T-helper 22 cell (primary cell): ENCODE results near the gene KCTD17.

Source experiments
- DNase-seq: peaks from one replicate; pipeline ENCODE4 v3.0.0-alpha.2; 2020; ENCODE audit warnings: low read depth

Gene KCTD17

DNA sequence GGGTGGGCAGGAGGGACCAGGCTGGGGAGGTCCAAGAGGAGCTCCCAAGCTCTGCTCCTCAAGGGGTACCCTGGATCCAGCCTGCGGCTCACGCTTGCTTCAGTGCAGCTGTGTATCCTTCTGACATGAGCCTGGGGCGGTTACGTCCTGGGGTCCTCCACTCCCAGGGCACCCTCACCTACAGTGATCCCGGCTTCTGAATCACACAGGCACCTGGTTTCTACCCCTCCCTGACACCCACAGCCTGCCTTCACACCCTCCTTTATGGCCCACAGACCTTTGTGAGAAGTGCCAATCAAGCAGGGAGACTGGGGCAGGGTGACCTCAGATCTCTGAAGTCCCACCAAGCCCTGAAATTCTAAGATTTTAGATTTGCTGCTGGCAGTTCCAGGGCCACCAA lies 30.5 kb upstream of the KCTD17 start:
- DNase-seq, result no peak

DNA sequence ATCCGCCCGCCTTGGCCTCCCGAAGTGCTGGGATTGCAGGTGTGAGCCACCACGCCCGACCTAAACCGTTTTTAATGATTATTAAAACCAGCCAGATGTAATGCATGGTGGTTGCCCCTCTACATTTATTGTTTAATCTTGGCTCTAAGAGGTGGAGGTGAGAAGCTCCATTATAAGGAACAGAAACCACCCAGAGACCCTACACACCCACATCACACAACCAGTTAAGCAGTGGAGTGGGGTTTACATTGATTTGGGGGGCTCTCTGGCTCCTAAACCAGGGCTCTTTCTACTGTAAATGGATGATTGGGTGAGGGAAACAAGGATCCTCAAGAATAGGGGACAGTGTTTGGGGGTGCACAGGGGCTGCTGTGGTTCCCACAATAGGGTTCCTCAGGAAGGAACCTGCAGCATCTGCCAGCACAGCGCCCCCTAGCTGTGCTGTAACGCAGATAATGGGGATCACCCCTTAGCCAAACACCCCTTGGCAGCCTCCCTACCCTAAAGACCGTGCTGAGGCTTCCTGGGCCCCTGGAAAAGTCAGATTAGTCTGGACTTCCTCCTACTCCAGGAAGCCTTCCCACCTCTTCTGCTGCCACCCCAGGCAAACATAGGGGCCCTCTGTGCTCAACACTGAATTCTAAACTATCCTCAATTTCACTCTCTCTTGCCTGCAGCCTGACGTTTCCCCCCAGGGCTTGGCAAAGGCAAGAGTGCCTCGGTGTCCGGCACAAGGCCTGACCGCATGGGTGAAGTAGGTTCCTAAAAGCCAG lies 29.6 kb upstream of the KCTD17 start:
- peak; percentile 26 for DNase-seq

DNA sequence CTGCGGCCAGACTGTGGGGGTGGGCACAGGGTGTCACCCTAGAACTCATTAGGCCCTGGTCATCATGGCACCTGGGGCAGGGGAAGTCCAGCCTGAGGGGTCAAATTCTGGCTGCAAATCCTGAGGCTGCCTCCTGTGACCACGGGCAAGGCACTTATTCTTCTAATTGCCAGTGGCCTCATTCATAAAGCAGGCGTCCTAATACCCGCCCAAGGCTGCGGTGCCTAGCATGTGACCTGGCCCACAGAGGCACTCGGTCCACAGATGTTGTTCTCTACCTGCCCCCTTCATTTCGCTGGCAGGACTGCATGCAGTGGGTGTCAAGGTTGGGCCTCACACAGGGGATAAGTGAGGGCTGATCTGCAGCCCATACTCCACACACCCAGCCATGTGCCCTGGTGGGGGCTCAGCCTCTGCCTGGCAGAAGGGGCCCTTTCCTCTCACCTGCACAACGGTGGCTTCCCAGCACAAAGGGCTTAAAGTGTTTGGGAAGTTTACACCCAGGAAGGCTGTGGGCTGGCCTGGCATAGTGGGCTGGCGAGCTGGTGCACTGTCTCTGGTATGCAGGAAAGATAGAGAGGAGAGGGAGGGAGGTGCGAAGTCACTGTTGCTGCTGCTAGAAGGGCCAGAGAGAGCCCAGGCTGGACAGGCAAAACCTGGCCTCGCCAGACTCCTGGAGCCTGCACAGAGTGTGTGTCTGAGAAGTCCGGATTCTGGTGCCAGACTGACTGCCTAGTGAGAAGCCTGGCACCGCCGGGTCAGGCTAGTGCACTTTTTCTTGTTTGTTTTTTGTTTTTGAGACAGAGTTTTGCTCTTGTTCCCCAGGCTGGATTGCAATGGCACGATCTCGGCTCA lies 28.8 kb upstream of the KCTD17 start:
- DNase-seq, result no peak

GRCh38 chr22:37023743-37024338 lies 27.7 kb upstream of the KCTD17 start:
- DNase-seq, result no peak

DNA sequence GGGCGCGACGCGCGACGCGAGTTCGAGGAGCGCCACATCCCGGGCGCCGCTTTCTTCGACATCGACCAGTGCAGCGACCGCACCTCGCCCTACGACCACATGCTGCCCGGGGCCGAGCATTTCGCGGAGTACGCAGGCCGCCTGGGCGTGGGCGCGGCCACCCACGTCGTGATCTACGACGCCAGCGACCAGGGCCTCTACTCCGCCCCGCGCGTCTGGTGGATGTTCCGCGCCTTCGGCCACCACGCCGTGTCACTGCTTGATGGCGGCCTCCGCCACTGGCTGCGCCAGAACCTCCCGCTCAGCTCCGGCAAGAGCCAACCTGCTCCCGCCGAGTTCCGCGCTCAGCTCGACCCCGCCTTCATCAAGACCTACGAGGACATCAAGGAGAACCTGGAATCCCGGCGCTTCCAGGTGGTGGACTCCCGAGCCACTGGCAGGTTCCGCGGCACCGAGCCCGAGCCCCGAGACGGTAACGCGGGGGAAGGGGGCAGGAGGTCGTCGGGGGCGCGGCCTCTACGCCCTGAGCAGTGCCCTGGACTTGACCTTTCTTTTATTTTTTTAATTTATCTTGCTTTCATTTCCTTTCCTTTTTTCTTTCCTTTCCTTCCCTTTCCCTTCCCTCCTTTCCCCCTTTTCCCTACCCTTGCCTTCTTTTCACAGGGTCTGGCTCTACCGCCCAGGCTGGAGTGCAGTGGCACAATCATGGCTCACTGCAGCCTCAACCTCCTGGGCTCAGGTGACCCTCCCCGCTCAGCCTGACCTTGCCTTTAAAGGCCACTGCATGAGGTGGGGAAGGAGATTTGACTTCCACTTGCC lies 27.0 kb upstream of the KCTD17 start:
- DNase-seq, result no peak

DNA sequence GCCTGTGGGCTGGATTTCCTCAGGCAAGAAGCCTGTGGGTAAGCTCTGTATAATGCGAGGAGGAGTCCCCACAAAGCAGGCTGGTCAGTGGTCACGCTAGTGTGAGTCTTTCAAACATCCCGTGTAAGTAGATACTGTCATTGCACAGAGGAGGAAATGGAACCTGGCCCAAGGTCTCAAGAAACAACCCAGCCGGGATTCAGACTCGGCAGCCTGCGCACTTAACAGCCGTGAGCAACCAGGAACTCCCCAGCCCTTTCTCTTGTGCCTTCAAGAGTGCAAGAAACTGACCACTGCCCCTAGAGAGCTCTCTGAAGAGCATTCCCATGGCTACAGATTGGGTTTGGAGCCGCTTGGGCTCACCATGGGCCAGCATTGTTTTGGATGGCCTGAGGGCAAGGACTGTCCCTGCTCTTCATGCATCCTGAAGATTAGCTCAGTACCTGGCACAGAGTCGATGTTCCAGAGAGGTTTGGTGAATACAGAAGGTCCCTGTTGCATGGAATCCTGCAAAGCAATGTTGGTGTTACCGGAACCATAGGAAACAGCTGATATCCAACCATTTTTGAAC lies 26.0 kb upstream of the KCTD17 start:
- no peak for DNase-seq

DNA sequence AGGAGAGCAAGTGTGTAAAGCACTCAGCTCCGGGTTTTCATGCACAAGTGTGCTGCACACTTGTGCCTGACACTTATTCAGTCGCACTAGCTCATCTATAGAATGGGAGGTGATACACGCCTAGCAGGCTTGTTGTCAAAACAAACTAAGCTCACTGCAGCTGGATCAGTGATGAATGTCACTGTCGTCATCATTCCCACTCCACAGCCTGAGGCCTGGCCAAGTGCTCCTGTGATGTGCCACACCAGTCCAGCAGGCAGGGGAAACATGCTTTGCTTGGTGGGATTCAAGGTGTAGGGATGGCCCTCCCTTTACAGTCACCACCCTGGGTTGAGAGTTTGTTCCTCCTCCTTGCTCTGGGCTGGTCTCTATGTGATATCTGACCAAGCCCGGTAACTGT lies 25.2 kb upstream of the KCTD17 start:
- DNase-seq, result no peak

GRCh38 chr22:37027556-37027955 lies 24.0 kb upstream of the KCTD17 start:
- DNase-seq, result no peak

GRCh38 chr22:37028692-37029674 lies 22.6 kb upstream of the KCTD17 start:
- no peak for DNase-seq

DNA sequence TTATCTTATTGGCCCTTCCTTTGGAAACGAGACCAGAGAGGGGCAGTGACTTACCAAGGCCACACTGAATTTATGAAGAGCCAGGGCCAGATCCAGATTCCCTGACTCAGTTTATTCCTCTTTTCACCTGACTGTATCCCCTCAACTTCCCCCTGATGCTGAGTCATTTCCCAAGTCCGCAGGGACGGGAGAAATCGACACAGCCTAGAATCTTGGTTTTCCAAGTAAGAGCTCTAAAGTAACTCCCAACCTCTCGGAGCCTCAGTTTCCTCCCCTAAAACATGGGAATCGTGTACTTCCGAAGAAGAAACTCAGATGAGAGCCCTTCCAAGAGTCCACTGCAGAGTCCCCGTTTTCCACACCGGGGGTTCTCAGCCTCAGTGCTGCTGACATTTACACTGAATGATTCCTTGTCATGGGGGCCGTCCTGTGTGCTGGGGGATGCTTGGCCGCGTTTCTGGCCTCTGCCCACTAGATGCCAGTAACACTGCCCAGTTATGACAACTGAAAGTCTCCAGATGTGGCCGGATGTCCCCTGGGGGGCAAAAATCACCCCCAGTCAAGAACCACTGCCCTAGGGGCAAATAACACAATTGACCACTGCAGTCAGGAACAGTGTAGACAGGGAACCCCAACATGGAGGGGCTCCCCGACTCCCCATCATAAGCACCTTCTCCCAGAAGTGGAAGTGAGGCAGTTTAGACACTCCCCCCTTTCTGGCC lies 20.8 kb upstream of the KCTD17 start:
- no peak for DNase-seq

GRCh38 chr22:37032134-37032534 lies 19.4 kb upstream of the KCTD17 start:
- no peak for DNase-seq

DNA sequence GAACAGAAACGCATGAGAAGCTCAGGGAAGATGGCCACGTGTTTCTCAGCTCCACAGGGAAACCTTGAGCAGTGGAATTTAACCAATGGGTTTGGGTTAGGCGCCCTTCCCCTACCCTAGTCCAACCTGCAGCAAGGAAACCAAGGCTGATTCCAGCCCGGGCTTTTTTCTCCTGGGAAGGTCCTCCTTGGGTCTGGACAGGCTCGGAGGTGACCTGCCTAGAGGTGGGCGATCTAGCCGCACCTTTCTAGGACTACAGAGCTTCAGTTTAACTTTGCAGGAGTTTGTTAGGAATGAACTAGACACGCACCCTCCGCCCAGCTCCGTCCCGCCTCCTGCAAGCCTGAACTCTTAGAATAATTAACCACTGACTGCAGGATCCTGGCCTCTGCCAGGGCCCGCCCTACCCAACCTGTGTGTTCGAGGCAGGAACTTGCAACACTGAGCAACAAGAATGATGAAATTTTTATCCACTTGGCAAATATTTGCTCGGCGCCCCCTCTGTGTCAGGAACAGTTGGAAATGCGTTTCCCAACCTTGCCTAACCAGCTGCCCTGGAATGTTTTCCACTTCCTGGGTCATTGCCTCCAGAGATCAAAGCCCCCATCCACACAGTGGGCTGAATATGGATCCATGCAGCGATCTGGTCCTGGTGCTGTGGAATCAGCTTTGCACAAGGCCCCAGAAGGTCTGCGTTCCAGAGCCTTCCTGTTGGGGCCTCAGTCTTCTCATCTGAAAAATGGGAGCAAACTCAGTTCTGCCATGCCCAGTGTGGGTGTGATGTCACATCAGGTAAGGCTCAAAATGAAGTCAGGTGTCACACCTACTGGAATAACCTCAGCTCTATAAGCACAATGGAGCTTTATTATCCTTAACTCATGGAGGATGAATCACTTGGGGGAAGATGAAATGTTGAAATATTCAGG lies 18.7 kb upstream of the KCTD17 start:
- DNase-seq, result no peak

DNA sequence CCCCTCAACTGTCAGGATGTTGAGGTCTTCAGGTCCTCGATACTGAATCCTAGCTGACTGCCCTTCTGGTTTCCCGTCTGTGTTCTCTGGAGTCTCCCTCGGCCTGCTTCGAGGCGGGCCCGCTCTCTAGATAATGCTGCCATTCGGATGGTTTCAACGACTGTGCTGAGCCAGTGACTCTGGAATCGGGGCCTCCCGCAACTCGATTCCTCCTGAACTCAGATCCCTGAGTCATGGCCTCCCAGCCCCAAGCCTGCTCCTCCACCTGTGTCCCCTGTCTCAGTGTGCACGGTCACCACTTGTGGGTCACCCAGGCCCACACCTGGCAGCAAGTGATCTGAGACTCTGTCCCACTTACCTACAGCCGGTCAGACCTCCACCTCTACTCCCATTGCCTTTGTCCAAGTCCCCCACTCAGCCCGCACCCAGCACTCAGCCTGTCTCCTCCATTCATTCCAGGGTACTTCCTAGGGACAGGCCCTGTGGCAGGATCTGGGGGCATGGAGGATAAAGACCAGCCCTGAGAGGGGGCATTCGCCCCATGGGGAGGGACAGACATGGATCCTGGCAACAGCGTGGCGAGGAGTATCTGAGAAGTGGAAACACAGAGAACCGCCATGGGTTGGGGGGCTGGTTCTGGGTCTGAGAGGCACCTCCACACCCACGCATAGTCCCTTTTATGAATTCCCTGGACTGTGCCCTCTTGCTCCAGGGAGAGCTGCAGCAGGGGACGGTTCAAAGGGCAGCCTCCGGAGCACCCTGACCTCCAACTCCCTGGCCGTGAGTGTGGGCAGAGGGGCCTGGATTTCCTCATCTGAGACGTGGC lies 17.7 kb upstream of the KCTD17 start:
- DNase-seq, result no peak

DNA sequence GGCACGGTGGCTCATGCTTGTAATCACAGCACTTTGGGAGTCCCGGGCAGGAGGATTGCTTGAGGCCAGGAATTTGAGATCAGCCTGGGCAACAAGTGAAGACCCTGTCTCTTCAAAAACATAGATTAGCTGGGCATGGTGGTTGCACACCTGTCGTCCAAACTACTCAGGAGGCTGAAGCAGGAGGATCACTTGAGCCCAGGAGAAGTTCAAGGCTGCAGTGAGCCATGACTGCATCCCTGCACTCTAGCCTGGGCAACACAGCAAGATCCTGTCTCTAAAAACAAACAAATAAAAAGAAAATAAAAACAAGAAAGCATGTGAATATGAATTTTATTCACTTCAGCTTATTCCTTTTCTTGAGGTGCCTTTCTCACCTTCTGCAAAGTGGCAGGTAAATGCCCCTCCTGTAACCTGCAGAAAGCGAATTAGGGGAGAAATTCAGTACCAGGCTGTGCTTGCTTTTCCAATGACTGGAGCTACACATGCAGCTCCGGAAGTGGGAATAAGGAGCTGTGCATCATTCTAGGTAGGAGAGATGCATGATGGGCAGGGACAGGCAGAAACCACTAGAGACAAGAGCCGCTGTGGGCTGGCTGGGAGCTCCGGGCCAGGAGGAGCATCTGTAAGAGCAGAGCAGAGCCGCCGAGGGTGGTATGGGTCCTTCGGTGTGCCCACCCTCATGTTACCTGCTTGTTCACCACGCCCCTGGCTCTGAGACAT lies 14.7 kb upstream of the KCTD17 start:
- DNase-seq, result no peak

DNA sequence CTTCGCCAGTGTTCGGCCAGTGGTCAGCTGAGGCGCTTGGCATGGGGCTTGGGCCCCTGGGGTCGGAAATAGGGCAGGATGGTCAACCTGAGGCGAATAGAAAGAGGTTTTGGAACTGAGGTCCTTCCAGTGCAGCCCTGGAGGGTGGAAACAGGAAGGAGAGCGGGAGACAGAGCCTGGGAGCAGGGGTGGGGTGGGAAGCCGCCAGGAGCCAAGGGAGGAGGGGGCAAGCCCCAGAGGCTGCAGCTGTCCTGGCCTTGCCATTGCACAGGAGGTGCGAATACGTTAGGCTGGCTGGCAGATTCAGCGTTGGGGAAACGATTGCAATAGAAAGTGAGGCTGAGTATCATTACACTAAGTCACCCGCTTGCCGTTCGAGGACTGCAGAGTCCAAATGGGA lies 13.9 kb upstream of the KCTD17 start:
- no peak for DNase-seq

DNA sequence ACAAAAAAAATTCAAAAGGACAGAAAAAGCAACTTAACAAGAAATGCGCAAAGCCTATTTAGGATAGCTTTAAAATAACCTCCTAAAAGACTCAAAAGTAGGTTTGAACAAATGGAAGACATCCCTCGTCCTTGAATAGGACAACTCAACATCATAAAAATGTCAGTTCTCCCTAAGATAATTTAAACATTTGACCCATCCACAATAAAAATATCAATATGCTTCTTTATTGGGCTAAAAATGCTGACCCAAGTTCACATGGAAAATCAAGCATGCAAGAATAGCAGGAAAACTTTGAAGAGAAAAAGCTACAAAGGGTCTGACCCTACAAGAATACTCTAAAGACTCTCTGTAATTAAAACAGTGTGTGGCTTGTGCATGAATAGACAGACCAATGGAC lies 12.1 kb upstream of the KCTD17 start:
- no peak for DNase-seq

DNA sequence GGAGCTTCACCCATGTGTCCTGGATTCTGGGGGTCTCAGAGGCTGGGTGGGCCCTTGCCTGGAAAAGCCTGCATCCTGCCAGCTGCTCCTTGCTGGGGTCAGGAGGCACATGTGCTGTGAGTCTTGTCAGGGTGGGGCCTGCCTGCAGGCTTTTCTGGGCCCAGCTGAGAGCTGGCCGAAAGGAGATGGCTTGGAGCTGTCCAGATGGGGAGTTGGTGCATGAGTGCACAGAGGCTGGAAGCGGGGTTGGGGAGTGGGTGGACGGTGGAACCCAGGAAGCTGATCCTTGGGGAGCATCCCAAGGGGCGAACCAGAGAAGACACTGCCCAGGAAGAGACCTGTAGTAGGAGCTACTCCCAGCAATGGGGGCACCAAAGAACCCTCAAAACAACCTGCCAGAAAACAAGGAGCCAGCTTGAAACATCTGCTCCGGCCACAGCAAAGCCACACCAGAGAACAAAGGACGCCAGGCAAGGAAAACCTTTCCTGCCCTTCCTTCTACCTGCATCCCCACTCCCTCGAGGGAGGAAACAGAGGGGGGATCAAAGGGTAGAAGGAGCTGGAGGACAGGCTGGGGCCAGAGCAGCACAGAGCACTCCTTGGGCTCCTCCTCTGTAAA lies 8.2 kb upstream of the KCTD17 start:
- no peak for DNase-seq
